Endometrial microvascular endothelial cells (primary cell): ENCODE results near the gene TTLL9. TPM values are rescaled to one million over a fixed set of nuclear protein-coding genes. Genes with fewer than 3 reads are reported as not detected.
"Not testable (repeated sequence)": the region's sequence is repeated elsewhere in the genome, so short reads cannot be mapped to it uniquely, and the experiment has no call there.

Source experiments
- in situ Hi-C: cut with HindIII; loops from 2 replicates; pipeline ENCODE4 v1.10.0; 2017; ENCODE audit warnings: low sequenced_read_pairs, low pct_unique_long_range_greater_than_20kb; ENCODE audit errors: inconsistent ontology term
- total RNA-seq: library from RNA; depleted of rRNA; stranded (reverse); fragments of >200 nt; gene quantifications from one replicate; pipeline ENCODE4 v1.2.3, GENCODE V29; 2015; ENCODE audit errors: inconsistent ontology term

The TTLL9 gene
- total RNA-seq: not detected

- in situ Hi-C loops: no loop called here
These were observed at the start of gene TTLL9, which contains the start of gene DUSP15 for GRCh38 chr20:31869942-31870725. TTLL9 (plus strand) TSS chr20:31870634; CDS start chr20:31871127, 493 bp downstream. DUSP15 (minus strand) TSS chr20:31870527; CDS start chr20:31870337, 190 bp downstream.

GRCh38 chr20:31821427-31821826 lies 49.0 kb upstream of the TTLL9 start:
- in situ Hi-C loops: no loop called here

GRCh38 chr20:31822421-31823330 lies 47.8 kb upstream of the TTLL9 start:
- in situ Hi-C loops: no loop called here

- in situ Hi-C loops: no loop called here
These were observed 46.9 kb upstream of the TTLL9 start for GRCh38 chr20:31823360-31824124.

- in situ Hi-C loops: no loop called here
These were observed 46.3 kb upstream of the TTLL9 start for GRCh38 chr20:31824125-31824485.

GRCh38 chr20:31824554-31825313 lies 45.7 kb upstream of the TTLL9 start:
- in situ Hi-C loops: no loop called here

GRCh38 chr20:31826074-31826473 lies 44.4 kb upstream of the TTLL9 start:
- in situ Hi-C loops: no loop called here

- in situ Hi-C loops: no loop called here
These were observed 43.4 kb upstream of the TTLL9 start for GRCh38 chr20:31827059-31827458.

GRCh38 chr20:31828016-31828415 lies 42.4 kb upstream of the TTLL9 start:
- in situ Hi-C loops: not testable (repeated sequence)

- in situ Hi-C loops: no loop called here
These were observed 40.7 kb upstream of the TTLL9 start for GRCh38 chr20:31829731-31830130.

- in situ Hi-C loops: no loop called here
These were observed 39.9 kb upstream of the TTLL9 start for GRCh38 chr20:31830406-31830981.

GRCh38 chr20:31831211-31831610 lies 39.2 kb upstream of the TTLL9 start:
- in situ Hi-C loops: no loop called here

- in situ Hi-C loops: no loop called here
These were observed 38.6 kb upstream of the TTLL9 start for GRCh38 chr20:31831771-31832306.

GRCh38 chr20:31833130-31833930 lies 37.1 kb upstream of the TTLL9 start:
- in situ Hi-C loops: no loop called here

GRCh38 chr20:31833931-31834521 lies 36.4 kb upstream of the TTLL9 start:
- in situ Hi-C loops: no loop called here

GRCh38 chr20:31835554-31835953 lies 34.9 kb upstream of the TTLL9 start:
- in situ Hi-C loops: no loop called here
